Measurements from ENCODE around the gene CIAO3.

GRCh38 chr16:772959-773358, 32.2 kb upstream of the CIAO3 start:
- TF ChIP-seq CTCF (IDR thresholded peaks at IDR 0.05; ENCODE audit: low read length): no peak
- TF ChIP-seq EZH2 (optimal IDR thresholded peaks at IDR 0.05; ENCODE audit: low read depth, low read length): no peak
- no peak for TF ChIP-seq EZH2phosphoT487 (IDR thresholded peaks at IDR 0.05; ENCODE audit: low read length)

Measured in MM.1S (cell line).